Activated CD4-positive, alpha-beta T cell treated with anti-CD3 and anti-CD28 coated beads for 36 hours (primary cell): Measurements from ENCODE around the gene DEDD2. TPM values are rescaled to one million over a fixed set of nuclear protein-coding genes. Genes with fewer than 3 reads are reported as not detected.
A peak's percentile ranks its signal among the peaks of the same experiment; 100 is the strongest.
"Not testable (repeated sequence)": the region's sequence is repeated elsewhere in the genome, so short reads cannot be mapped to it uniquely, and the experiment has no call there.

ENCODE experiments used
- ATAC-seq: fragments of 200-7000 bp; cut with Tn5 transposase; one replicate; pipeline ENCODE4 v1.10.0; 2021; ENCODE audit warnings: mild to moderate bottlenecking, moderate library complexity
- CTCF ChIA-PET: fragments of 350-600 bp; sonication (Branson Sonifier 250); formaldehyde crosslinking; loops from one replicate; lab custom pipeline; 2021; ENCODE audit warnings: antibody characterized with exemption; lab: Charles Lee
- POLR2A ChIA-PET: fragments of 350-600 bp; sonication (Branson Sonifier 250); formaldehyde crosslinking; loops from one replicate; lab custom pipeline; 2021; ENCODE audit warnings: antibody characterized with exemption, inconsistent platforms; lab: Charles Lee
- DNase-seq: peaks from one replicate; pipeline ENCODE4 v3.0.0-alpha.2; 2020
- H3K27ac Mint-ChIP-seq: one replicate; pipeline ENCODE4 v1.8.0; 2021; ENCODE audit warnings: mixed read lengths
- H3K27me3 Mint-ChIP-seq: one replicate; pipeline ENCODE4 v1.8.0; 2021; ENCODE audit warnings: mixed read lengths
- H3K36me3 Mint-ChIP-seq: one replicate; pipeline ENCODE4 v1.8.0; 2021; ENCODE audit warnings: low read depth, mixed read lengths
- H3K4me1 Mint-ChIP-seq: one replicate; pipeline ENCODE4 v1.8.0; 2021; ENCODE audit warnings: mixed read lengths
- H3K4me3 Mint-ChIP-seq: one replicate; pipeline ENCODE4 v1.8.0; 2021; ENCODE audit warnings: mild to moderate bottlenecking, moderate library complexity, mixed read lengths
- H3K9me3 Mint-ChIP-seq: one replicate; pipeline ENCODE4 v1.8.0; 2021; ENCODE audit warnings: low read depth, mixed read lengths
- intact Hi-C, 2 experiments: fragments of 100-400 bp; cut with DNase I in 1 of 2; cut with micrococcal nuclease in 1 of 2; formaldehyde crosslinking; loops; one replicate each; pipeline versions ENCODE4 v1.14.2 to v1.15.1; 2022 to 2024; cut with DNase I, micrococcal nuclease
- total RNA-seq, 2 experiments: library from RNA; stranded (reverse); gene quantifications; one replicate each; pipeline ENCODE4 v1.2.3, GENCODE V29; 2021

The DEDD2 gene
- total RNA-seq: 10 to 100 TPM; 25.9 to 27.3 TPM

GRCh38 chr19:42217520-42218437, at the start of gene DEDD2:
TSS of gene DEDD2 (minus strand) at chr19:42217677. CDS start at chr19:42217007, 670 bp downstream.
- Mint-ChIP-seq H3K9me3 (no peaks in the 10 kb centered on the region), H3K27me3 (no peaks in the 10 kb centered on the region)

GRCh38 chr19:42266928-42267603, 49.6 kb upstream of the DEDD2 start:
- H3K27ac Mint-ChIP-seq, H3K9me3 Mint-ChIP-seq, H3K4me3 Mint-ChIP-seq, H3K36me3 Mint-ChIP-seq, intact Hi-C loops, H3K27me3 Mint-ChIP-seq, DNase-seq, ATAC-seq: not testable (repeated sequence)
- CTCF ChIA-PET: interaction anchor here (0.6 to 0.8 kb wide), 2 partner anchors 22 to 132 kb away, joined by 3 read pairs; no protein-coding TSS in a partner anchor
- POLR2A ChIA-PET: interaction anchor here (1.6 kb wide), 1 partner anchor 24 kb away, joined by 5 read pairs; the partner anchor contains the start of gene GSK3A
- peaks cover 24% of the 10 kb centered on the region for H3K4me1 Mint-ChIP-seq

More at GRCh38 chr19:42217520-42218437, at the start of gene DEDD2:
- H3K4me3 Mint-ChIP-seq: peak within 1 kb of the TSS; percentile 85
- peak; percentile 100 for DNase-seq
- H3K4me1 Mint-ChIP-seq: peaks cover 70% of the 10 kb centered on the region
- POLR2A ChIA-PET: interaction anchor here (0.6 to 1.5 kb wide), 3 partner anchors 17 to 53 kb away, joined by 4 to 7 read pairs (median 4); partner anchors contain the start of gene GSK3A
- peak within 1 kb of the TSS; percentile 90 for H3K27ac Mint-ChIP-seq
- intact Hi-C loops: loop anchor here (1.0 to 10.0 kb wide), 16 partner anchors 18 to 1245 kb away; partner anchors contain the start of genes POU2F2 (in 2 of the 2), ARHGEF1 (in 1 of the 2), MEGF8 (in 1 of the 2) and PAFAH1B3 (in 1 of the 2)
- H3K36me3 Mint-ChIP-seq: peaks cover 36% of the 10 kb centered on the region
- CTCF ChIA-PET: interaction anchor here (0.6 to 1.8 kb wide), 5 partner anchors 20 to 136 kb away, joined by 3 to 4 read pairs (median 3); no protein-coding TSS in a partner anchor
- ATAC-seq: peak; percentile 82

GRCh38 chr19:42266105-42266504, 48.6 kb upstream of the DEDD2 start:
- H3K36me3 Mint-ChIP-seq, DNase-seq, CTCF ChIA-PET, H3K27me3 Mint-ChIP-seq, ATAC-seq, H3K4me3 Mint-ChIP-seq, H3K9me3 Mint-ChIP-seq, intact Hi-C loops, H3K27ac Mint-ChIP-seq: not testable (repeated sequence)
- POLR2A ChIA-PET: interaction anchor here (1.6 kb wide), 1 partner anchor 23 kb away, joined by 5 read pairs; the partner anchor contains the start of gene GSK3A
- H3K4me1 Mint-ChIP-seq: peaks cover 18% of the 10 kb centered on the region

GRCh38 chr19:42261763-42262162, 44.3 kb upstream of the DEDD2 start:
- Mint-ChIP-seq H3K27ac (no peak overlapping the region), H3K27me3 (peaks cover under 1% of the 10 kb centered on the region), H3K36me3 (no peaks in the 10 kb centered on the region), H3K9me3 (no peaks in the 10 kb centered on the region), H3K4me1 (no peaks in the 10 kb centered on the region), H3K4me3 (no peak overlapping the region)
- ChIA-PET POLR2A (no interaction called here), CTCF (no interaction called here)
- intact Hi-C loops: no loop called here
- ATAC-seq (peak; percentile 58), DNase-seq (no peak)

GRCh38 chr19:42257842-42258241, 40.4 kb upstream of the DEDD2 start:
- H3K36me3 Mint-ChIP-seq, DNase-seq, H3K4me3 Mint-ChIP-seq, H3K9me3 Mint-ChIP-seq, H3K4me1 Mint-ChIP-seq, H3K27ac Mint-ChIP-seq, ATAC-seq, H3K27me3 Mint-ChIP-seq, intact Hi-C loops, POLR2A ChIA-PET: not testable (repeated sequence)
- CTCF ChIA-PET: interaction anchor here (0.6 kb wide), 1 partner anchor 728 kb away, joined by 4 read pairs; no protein-coding TSS in a partner anchor

- ChIA-PET POLR2A (no interaction called here), CTCF (interaction anchor here (0.9 to 1.4 kb wide), 3 partner anchors 23 to 75 kb away, joined by 3 to 6 read pairs (median 5); no protein-coding TSS in a partner anchor)
- Mint-ChIP-seq H3K4me3 (peak overlapping the region; percentile 70), H3K4me1 (peaks cover 18% of the 10 kb centered on the region), H3K36me3 (peaks cover 12% of the 10 kb centered on the region), H3K27ac (no peak overlapping the region), H3K27me3 (peaks cover 3% of the 10 kb centered on the region), H3K9me3 (no peaks in the 10 kb centered on the region)
- peak; percentile 18 for DNase-seq
- ATAC-seq: no peak
- intact Hi-C loops: loop anchor here (1.0 kb wide), 2 partner anchors 12 to 27 kb away; no protein-coding TSS in a partner anchor
These were observed 38.6 kb upstream of the DEDD2 start for GRCh38 chr19:42255766-42256745.

- intact Hi-C loops: loop anchor here (1.0 kb wide), 5 partner anchors 11 to 122 kb away; partner anchors contain the start of gene DEDD2 (in 1 of the 2)
- Mint-ChIP-seq H3K4me1 (peaks cover 25% of the 10 kb centered on the region), H3K9me3 (no peaks in the 10 kb centered on the region), H3K36me3 (peaks cover 12% of the 10 kb centered on the region), H3K4me3 (peak within 1 kb of the TSS; percentile 70), H3K27me3 (peaks cover 3% of the 10 kb centered on the region), H3K27ac (peak within 1 kb of the TSS; percentile 63)
- POLR2A ChIA-PET: interaction anchor here (0.6 kb wide), 1 partner anchor 18 kb away, joined by 3 read pairs; no protein-coding TSS in a partner anchor
- CTCF ChIA-PET: interaction anchor here (0.9 to 1.4 kb wide), 2 partner anchors 24 to 74 kb away, joined by 3 to 5 read pairs; no protein-coding TSS in a partner anchor
- peak; percentile 97 for DNase-seq
- ATAC-seq: peak; percentile 73
These were observed 37.6 kb upstream of the DEDD2 start, which contains the start of gene ERF for GRCh38 chr19:42254850-42255765. TSS of gene ERF (minus strand) at chr19:42255128. CDS start at chr19:42254999, 129 bp downstream.

- DNase-seq (peak; percentile 89), ATAC-seq (peak; percentile 40)
- Mint-ChIP-seq H3K36me3 (peaks cover 17% of the 10 kb centered on the region), H3K9me3 (no peaks in the 10 kb centered on the region), H3K4me1 (peaks cover 25% of the 10 kb centered on the region), H3K27me3 (peaks cover 3% of the 10 kb centered on the region), H3K4me3 (peak overlapping the region; percentile 70), H3K27ac (peak overlapping the region; percentile 63)
- intact Hi-C loops: loop anchor here (1.0 kb wide), 3 partner anchors 10 to 121 kb away; partner anchors contain the start of gene DEDD2 (in 1 of the 2)
- POLR2A ChIA-PET: no interaction called here
- CTCF ChIA-PET: interaction anchor here (1.0 kb wide), 1 partner anchor 10 kb away, joined by 3 read pairs; no protein-coding TSS in a partner anchor
These were observed 36.8 kb upstream of the DEDD2 start for GRCh38 chr19:42254089-42254849.
